RPMI8226 (cell line): Measurements from ENCODE around the gene ENPP1.
A peak's percentile ranks its signal among the peaks of the same experiment; 100 is the strongest.

Source experiments
- DNase-seq: peaks from one replicate; pipeline ENCODE4 v3.0.0-alpha.2; 2015

The ENPP1 gene

GRCh38 chr6:131917763-131918649 lies 110.2 kb downstream of the ENPP1 start:
- peak; percentile 57 for DNase-seq

- DNase-seq, result no peak
These were observed 111.0 kb downstream of the ENPP1 start for GRCh38 chr6:131918650-131919355.

GRCh38 chr6:131920656-131921055 lies 112.8 kb downstream of the ENPP1 start:
- DNase-seq, result no peak

GRCh38 chr6:131923356-131923755 lies 115.5 kb downstream of the ENPP1 start:
- DNase-seq, result peak; percentile 69

GRCh38 chr6:131924881-131925474 lies 117.2 kb downstream of the ENPP1 start:
- DNase-seq, result peak; percentile 14

- no peak for DNase-seq
These were observed 121.4 kb downstream of the ENPP1 start for GRCh38 chr6:131929264-131929663.

GRCh38 chr6:131929976-131930375 lies 122.2 kb downstream of the ENPP1 start:
- DNase-seq, result no peak

GRCh38 chr6:131931063-131931750 lies 123.4 kb downstream of the ENPP1 start:
- no peak for DNase-seq

GRCh38 chr6:131936156-131936555 lies 128.3 kb downstream of the ENPP1 start:
- no peak for DNase-seq

GRCh38 chr6:131937226-131937625 lies 129.4 kb downstream of the ENPP1 start:
- DNase-seq, result no peak

GRCh38 chr6:131937703-131938631 lies 130.1 kb downstream of the ENPP1 start:
- DNase-seq, result no peak
